Measurements from ENCODE around the gene HFM1. TPM values are rescaled to one million over a fixed set of nuclear protein-coding genes. Genes with fewer than 3 reads are reported as not detected.
A peak's percentile ranks its signal among the peaks of the same experiment; 100 is the strongest.

The HFM1 gene
- total RNA-seq, 2 donors from 2014 or later, result 4.6 to 5.9 TPM

DNA sequence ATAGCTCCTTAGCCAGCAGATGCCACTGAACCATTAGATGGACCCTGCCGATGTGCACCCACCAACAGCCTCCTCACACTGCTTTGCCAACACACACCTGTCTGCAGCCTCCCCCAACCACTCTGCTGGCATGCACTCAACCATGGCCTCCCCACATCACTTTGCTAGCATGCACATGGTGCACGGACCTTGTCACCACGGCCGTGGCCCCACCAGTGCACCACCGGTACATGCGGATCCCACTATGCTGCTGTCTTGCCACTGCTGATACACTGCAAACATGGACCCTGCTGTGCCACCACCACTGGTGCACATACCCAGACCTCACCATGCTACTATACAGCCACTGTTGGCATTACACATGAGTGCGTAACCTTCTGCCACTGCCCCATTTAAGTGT, 66.1 kb downstream of the HFM1 start:
- H3K36me3 Mint-ChIP-seq (ENCODE audit: low read depth), result peaks cover 20% of the 10 kb centered on the region
- 94% methylated on average over 7 of the region's 7 CpGs for WGBS, 2 experiments (ENCODE audit: insufficient coverage in 1 of 2, insufficient read length in 1 of 2)
- H3K9me3 ChIP-seq (ENCODE audit: control insufficient read depth, low read length), result no peaks in the 10 kb centered on the region
- H3K4me1 ChIP-seq (ENCODE audit: control insufficient read depth, insufficient read depth, low read length), result no peaks in the 10 kb centered on the region
- TF ChIP-seq, protein P1, sequence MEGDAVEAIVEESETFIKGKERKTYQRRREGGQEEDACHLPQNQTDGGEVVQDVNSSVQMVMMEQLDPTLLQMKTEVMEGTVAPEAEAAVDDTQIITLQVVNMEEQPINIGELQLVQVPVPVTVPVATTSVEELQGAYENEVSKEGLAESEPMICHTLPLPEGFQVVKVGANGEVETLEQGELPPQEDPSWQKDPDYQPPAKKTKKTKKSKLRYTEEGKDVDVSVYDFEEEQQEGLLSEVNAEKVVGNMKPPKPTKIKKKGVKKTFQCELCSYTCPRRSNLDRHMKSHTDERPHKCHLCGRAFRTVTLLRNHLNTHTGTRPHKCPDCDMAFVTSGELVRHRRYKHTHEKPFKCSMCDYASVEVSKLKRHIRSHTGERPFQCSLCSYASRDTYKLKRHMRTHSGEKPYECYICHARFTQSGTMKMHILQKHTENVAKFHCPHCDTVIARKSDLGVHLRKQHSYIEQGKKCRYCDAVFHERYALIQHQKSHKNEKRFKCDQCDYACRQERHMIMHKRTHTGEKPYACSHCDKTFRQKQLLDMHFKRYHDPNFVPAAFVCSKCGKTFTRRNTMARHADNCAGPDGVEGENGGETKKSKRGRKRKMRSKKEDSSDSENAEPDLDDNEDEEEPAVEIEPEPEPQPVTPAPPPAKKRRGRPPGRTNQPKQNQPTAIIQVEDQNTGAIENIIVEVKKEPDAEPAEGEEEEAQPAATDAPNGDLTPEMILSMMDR (conservative IDR thresholded peaks at IDR 0.05), result no peak
- no peaks in the 10 kb centered on the region for H3K4me1 Mint-ChIP-seq
- no peak overlapping the region for H3K4me3 Mint-ChIP-seq
- no peaks in the 10 kb centered on the region for H3K27me3 ChIP-seq (ENCODE audit: control insufficient read depth, insufficient read depth, low read length, poor library complexity, severe bottlenecking)
- H3K4me3 ChIP-seq (ENCODE audit: low read length), result no peak overlapping the region
- H3K9ac ChIP-seq (ENCODE audit: extremely low read depth, low read length, poor library complexity, severe bottlenecking), result no peak overlapping the region
- DNase-seq, result no peak
- no peaks in the 10 kb centered on the region for H3K27me3 Mint-ChIP-seq (ENCODE audit: insufficient read depth)
- no peak overlapping the region for H3K27ac ChIP-seq (ENCODE audit: low read depth, low read length)
- H3K27ac Mint-ChIP-seq, result peak overlapping the region; percentile 47
- H3K36me3 ChIP-seq (ENCODE audit: control insufficient read depth, insufficient read depth, low read length), result no peaks in the 10 kb centered on the region
- no peaks in the 10 kb centered on the region for H3K9me3 Mint-ChIP-seq

DNA sequence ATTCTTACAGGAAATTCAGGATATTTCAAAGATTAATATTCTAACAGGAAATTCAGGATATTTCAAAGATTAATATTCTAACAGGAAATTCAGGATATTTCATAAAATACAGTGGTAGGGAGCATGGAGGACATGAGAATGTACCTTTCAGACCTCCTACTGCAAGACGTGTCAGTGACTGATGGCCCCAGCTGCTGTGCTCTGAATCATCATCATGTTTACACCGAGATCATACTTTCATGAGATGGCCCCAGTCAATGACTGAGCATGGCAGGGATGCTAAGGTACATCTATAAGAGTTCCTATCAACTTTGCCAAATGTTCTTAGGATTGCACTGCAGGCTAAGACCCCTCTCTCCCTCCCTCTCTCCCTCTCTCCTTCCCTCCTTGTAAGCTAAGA, 69.0 kb downstream of the HFM1 start:
- Mint-ChIP-seq H3K4me1 (no peaks in the 10 kb centered on the region), H3K27ac (no peak overlapping the region), H3K27me3 (ENCODE audit: insufficient read depth) (no peaks in the 10 kb centered on the region), H3K9me3 (peaks cover 4% of the 10 kb centered on the region), H3K36me3 (ENCODE audit: low read depth) (peaks cover 27% of the 10 kb centered on the region), H3K4me3 (no peak overlapping the region)
- H3K27me3 ChIP-seq (ENCODE audit: control insufficient read depth, insufficient read depth, low read length, poor library complexity, severe bottlenecking), result no peaks in the 10 kb centered on the region
- TF ChIP-seq, protein P1 (conservative IDR thresholded peaks at IDR 0.05), result no peak
- no peaks in the 10 kb centered on the region for H3K4me1 ChIP-seq (ENCODE audit: control insufficient read depth, insufficient read depth, low read length)
- WGBS, 2 experiments (ENCODE audit: insufficient coverage in 1 of 2, insufficient read length in 1 of 2), result 71 to 90% methylated on average over 2 of the region's 2 CpGs
- no peaks in the 10 kb centered on the region for H3K9me3 ChIP-seq (ENCODE audit: control insufficient read depth, low read length)
- H3K36me3 ChIP-seq (ENCODE audit: control insufficient read depth, insufficient read depth, low read length), result no peaks in the 10 kb centered on the region
- H3K27ac ChIP-seq (ENCODE audit: low read depth, low read length), result no peak overlapping the region
- DNase-seq, result no peak
- H3K4me3 ChIP-seq (ENCODE audit: low read length), result no peak overlapping the region
- H3K9ac ChIP-seq (ENCODE audit: extremely low read depth, low read length, poor library complexity, severe bottlenecking), result no peak overlapping the region

DNA sequence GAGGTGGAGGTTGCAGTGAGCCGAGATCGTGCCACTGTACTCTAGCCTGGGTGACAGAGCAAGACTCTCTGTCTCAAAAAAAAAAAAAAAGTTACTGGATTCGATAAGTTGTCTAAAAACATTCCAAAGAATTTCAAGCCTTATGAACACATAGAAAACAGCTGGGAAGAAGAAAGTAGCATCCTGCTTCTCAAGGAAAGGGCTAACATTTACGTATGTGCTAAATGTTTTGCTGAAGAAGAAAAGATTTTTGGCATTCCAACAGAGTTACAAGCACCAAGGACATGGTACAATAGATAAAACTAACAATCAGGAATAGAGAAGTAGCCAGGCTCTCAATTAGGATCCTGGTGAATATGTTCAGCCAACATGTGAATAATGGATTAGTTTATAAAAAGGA, 69.8 kb downstream of the HFM1 start:
- DNase-seq, result no peak
- H3K9ac ChIP-seq (ENCODE audit: extremely low read depth, low read length, poor library complexity, severe bottlenecking), result no peak overlapping the region
- H3K4me1 ChIP-seq (ENCODE audit: control insufficient read depth, insufficient read depth, low read length), result no peaks in the 10 kb centered on the region
- Mint-ChIP-seq H3K27ac (no peak overlapping the region), H3K9me3 (peaks cover 7% of the 10 kb centered on the region), H3K4me3 (no peak overlapping the region), H3K36me3 (ENCODE audit: low read depth) (peaks cover 30% of the 10 kb centered on the region), H3K27me3 (ENCODE audit: insufficient read depth) (no peaks in the 10 kb centered on the region), H3K4me1 (no peaks in the 10 kb centered on the region)
- TF ChIP-seq, protein P1 (conservative IDR thresholded peaks at IDR 0.05), result no peak
- H3K9me3 ChIP-seq (ENCODE audit: control insufficient read depth, low read length), result no peaks in the 10 kb centered on the region
- H3K4me3 ChIP-seq (ENCODE audit: low read length), result no peak overlapping the region
- WGBS, 2 experiments (ENCODE audit: insufficient coverage in 1 of 2, insufficient read length in 1 of 2), result 72 to 81% methylated on average over 2 to 4 of the region's 4 CpGs
- H3K27me3 ChIP-seq (ENCODE audit: control insufficient read depth, insufficient read depth, low read length, poor library complexity, severe bottlenecking), result no peaks in the 10 kb centered on the region
- H3K36me3 ChIP-seq (ENCODE audit: control insufficient read depth, insufficient read depth, low read length), result no peaks in the 10 kb centered on the region
- no peak overlapping the region for H3K27ac ChIP-seq (ENCODE audit: low read depth, low read length)

Measured in endodermal cell (in vitro differentiated cells).